EH (cell line): ENCODE measurements around the gene ESYT1.

Source experiments
- DNase-seq: peaks from one replicate; pipeline ENCODE4 v3.0.0-alpha.2; 2015; ENCODE audit warnings: low read depth

ESYT1 gene

GRCh38 chr12:56128670-56129205, 671 bp downstream of the ESYT1 start:
- DNase-seq, result peak; percentile 32

GRCh38 chr12:56129206-56129941, 1.3 kb downstream of the ESYT1 start:
- DNase-seq, result peak; percentile 70

- no peak for DNase-seq
Measured at GRCh38 chr12:56129942-56130495, 2.0 kb downstream of the ESYT1 start.

DNA sequence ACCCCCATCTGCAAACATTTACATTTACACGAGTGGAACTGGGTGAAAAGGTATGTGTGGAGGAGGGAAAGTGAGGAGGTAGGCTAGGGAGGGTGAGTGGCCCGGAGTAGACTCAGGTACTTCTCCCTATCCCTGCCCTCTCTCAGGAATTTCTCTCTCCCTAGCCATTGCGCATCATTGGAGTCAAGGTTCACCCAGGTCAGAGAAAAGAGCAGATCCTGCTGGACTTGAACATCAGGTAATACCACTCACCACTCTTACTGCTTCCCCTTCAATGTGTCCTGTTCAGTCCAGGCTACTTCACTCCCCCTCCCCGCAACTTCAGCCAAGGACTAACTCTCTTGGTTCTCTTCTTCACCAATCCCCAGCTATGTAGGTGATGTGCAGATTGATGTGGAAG, 2.8 kb downstream of the ESYT1 start:
- no peak for DNase-seq

DNA sequence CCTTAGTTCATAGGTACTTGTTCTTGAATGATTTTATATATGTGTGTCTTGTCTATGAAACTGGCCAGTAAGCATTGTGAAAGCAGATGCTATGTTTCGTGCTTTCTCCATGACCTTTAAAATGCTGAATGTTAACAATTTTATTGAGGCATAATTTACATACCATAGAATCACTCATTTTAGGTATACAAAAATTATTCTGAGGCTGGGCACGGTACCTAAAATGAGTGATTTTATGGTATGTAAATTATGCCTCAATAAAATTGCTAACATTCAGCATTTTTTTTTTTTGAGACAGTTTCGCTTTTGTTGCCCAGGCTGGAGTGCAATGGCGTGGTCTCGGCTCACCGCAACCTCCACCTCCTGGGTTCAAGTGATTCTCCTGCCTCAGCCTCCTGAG, 6.8 kb downstream of the ESYT1 start:
- DNase-seq, result no peak

- DNase-seq, result no peak
Measured at GRCh38 chr12:56137853-56138571, 9.9 kb downstream of the ESYT1 start.

DNA sequence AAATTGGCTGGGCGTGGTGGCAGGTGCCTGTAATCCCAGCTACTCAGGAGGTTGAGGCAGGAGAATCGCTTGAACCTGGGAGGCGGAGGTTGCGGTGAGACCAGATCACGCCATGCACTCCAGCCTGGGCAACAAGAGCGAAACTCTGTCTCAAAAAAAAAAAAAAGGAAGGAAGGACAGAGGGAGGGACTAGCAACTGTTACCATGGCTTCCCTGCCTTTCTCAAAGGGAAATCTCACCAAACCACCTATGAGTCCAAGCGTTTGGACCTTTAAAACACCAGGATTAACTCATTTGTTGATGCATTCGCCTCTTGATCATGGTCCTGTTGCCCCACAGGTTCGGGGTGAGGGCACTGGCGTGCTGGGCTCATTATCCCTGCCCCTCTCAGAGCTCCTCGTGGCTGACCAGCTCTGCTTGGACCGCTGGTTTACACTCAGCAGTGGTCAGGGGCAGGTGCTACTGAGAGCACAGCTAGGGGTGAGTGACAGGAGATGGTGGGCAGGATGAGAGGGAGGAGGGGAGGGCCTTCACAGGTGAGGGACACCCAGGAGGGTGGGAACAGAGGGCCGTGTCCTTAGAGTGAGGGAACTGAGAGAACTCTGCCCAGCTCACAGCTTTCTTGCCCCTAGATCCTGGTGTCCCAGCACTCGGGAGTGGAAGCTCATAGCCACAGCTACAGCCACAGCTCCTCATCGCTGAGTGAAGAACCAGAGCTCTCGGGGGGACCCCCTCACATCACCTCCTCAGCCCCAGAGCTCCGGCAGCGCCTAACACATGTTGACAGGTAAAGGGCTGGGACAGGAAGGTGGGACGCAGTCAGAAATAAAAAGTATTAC, 14.1 kb downstream of the ESYT1 start:
- no peak for DNase-seq

GRCh38 chr12:56143217-56143616, 15.2 kb downstream of the ESYT1 start:
- DNase-seq, result no peak

DNA sequence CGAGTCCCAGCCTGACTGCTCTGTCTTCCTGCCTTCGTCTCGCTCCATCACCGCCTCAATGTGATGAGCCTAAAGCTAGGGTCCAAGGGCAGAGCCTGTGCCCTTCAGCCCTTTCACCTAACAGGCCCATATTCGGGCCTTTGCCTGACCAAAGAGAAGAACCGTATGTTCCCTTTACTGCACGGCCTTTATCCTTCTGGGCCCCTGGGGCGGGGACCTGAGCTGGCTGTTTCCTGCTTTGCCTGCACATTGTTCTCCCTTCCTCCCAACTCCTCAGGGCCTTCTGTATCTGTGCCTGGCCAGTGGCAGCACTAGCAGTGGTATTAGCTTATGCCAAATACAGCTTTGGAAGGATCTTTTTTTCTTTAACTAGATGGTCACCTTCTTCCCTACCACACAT, 15.8 kb downstream of the ESYT1 start:
- DNase-seq, result no peak

- no peak for DNase-seq
Measured at GRCh38 chr12:56145217-56145616, 17.1 kb downstream of the ESYT1 start.

GRCh38 chr12:56146492-56147460, 18.7 kb downstream of the ESYT1 start:
- no peak for DNase-seq

DNA sequence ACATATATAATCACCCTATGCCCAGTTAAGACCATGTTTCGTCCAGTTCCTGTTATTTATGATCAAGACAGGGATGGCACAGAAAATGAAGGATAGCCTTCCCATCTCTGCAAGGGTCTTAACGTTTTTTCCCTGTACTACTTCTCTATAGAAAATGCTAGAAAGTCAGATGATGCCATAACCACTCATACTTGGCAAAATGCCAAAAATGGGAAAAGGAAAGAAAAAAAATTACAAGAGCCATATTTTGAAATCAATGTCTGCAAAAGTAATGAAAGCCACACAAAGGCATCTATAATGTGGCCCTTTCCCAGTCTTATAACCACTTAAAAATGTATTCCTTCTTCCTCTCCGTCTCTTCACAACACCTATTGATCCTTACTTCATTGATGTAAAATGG, 22.5 kb downstream of the ESYT1 start:
- DNase-seq, result peak; percentile 30

GRCh38 chr12:56151672-56152131, 23.6 kb downstream of the ESYT1 start:
- no peak for DNase-seq

DNA sequence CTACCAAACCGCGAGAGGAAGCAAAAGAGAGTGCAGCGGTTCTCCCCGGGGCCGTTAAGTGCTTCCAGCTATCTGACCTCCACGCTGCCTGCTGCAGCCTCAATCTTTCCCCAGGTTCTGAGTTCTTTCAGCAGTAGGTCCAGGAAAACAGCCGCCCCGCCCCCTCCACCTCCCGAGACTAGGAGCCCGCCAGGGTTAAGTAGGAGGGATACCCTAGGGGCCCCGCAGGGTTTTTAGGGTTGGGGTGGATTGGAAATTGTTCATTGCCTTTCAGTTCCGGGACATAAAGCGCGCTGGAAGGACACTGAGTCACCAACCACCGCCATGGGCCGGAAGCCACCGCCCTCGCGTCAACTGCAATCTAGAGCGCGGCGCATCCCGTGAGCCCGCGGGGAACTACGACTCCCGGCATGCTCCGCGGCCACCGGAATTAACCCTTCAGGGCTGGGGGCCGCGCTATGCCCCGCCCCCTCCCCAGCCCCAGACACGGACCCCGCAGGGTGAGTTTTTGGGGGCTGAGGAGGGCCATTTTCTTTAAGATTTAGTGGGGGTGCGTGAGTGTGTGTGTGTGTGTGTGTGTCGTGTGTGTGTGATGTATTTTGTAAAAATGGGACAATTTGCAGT, 24.2 kb downstream of the ESYT1 start, which contains the start of gene MYL6B:
MYL6B (plus strand) TSS at position 456 of the 624 bp plus-strand sequence. CDS start 1,332 bp downstream, outside the sequence.
- peak; percentile 92 for DNase-seq

DNA sequence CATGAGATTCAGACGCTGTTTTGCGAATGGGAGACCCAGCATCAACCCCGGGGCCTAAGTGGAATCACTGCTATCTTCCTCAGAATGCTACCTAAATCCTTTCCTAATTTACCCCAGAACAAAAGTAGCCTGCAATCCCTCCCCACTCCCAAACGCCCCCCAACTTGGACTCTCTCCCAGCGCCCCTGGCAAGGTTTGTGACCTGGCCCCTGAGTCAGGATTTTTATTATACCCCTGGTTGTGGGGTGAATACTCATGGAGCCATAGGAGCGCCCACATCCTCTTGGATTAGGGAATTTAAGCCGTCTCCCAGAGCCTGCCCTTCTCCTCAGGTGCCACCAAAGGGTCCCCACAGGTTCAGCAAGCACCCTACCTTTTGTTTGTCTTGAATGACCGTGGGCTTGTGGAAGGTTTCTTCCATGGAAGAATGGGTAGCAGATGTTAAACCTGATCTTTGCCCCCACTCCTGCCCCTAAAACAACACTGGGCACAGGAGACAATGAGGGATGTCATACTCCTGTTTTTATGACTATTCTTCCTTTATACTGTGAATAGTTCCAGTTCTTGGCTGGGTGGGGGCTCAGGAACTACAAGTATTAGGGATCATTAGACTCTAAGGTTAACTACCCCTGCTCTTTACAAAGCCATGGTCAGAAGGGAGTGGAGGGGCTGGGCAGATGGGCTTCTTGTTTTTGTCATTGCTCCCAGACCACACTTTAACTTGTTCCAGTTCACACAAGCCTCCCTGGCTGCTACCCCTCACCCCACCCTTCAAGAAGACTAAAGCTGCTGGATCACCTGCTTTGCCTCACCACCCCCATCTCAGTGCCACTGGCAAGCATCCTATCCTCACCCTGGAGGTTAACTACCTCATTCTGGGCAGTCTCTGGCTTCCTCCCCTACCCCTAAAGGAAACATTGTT, 24.9 kb downstream of the ESYT1 start:
- DNase-seq, result no peak

DNA sequence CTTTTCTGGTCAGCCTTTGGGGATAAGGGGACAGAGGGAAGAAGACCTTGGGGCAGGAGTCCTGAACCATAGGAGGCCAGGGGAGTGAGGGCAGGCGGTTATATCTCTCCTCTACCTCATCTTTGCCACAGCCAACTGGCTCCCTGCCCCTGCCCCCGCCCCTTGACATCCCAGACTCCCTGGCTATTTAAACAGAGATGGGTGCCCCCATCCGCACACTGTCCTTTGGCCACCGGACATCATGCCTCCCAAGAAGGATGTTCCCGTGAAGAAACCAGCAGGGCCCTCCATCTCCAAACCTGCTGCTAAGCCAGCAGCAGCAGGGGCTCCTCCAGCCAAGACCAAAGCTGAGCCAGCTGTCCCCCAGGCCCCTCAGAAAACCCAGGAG, 25.6 kb downstream of the ESYT1 start:
- no peak for DNase-seq

- no peak for DNase-seq
Measured at GRCh38 chr12:56154246-56154771, 26.2 kb downstream of the ESYT1 start.

- DNase-seq, result no peak
Measured at GRCh38 chr12:56154818-56155217, 26.8 kb downstream of the ESYT1 start.
